HUES6 (cell line): Measurements from ENCODE around the gene PCGF2.

Source experiments
- H3K27ac ChIP-seq: 2 replicates; pipeline ENCODE4 v1.7.0; 2013; ENCODE audit warnings: low read depth, mild to moderate bottlenecking, low read length, inconsistent platforms
- H3K27me3 ChIP-seq: 2 replicates; pipeline ENCODE4 v1.6.1; 2013; ENCODE audit warnings: low read length; ENCODE audit not compliant: control insufficient read depth, insufficient read depth
- H3K36me3 ChIP-seq: 2 replicates; pipeline ENCODE4 v1.6.1; 2013; ENCODE audit warnings: low read length; ENCODE audit not compliant: control insufficient read depth, insufficient read depth
- H3K4me1 ChIP-seq: 2 replicates; pipeline ENCODE4 v1.6.1; 2013; ENCODE audit warnings: low read length; ENCODE audit not compliant: control insufficient read depth, insufficient read depth
- H3K4me3 ChIP-seq: 2 replicates; pipeline ENCODE4 v1.5.1; 2013; ENCODE audit warnings: low read depth, low read length
- H3K9ac ChIP-seq: one replicate; pipeline ENCODE4 v1.6.1; 2013; ENCODE audit warnings: mild to moderate bottlenecking, low read length
- H3K9me3 ChIP-seq: 2 replicates; pipeline ENCODE4 v1.6.1; 2013; ENCODE audit warnings: low read depth, low read length; ENCODE audit not compliant: control insufficient read depth, insufficient read depth

Gene PCGF2

GRCh38 chr17:38733982-38734973 lies 13.9 kb downstream of the PCGF2 start:
- Histone ChIP-seq H3K27me3 (peaks cover 3% of the 10 kb centered on the region; the same call in 1 of the 2 replicates), H3K36me3 (peaks cover 62% of the 10 kb centered on the region), H3K4me1 (peaks cover 18% of the 10 kb centered on the region), H3K27ac (no peak overlapping the region), H3K9ac (no peak overlapping the region), H3K9me3 (no peaks in the 10 kb centered on the region), H3K4me3 (no peak overlapping the region)

- Histone ChIP-seq H3K27me3 (peaks cover 7% of the 10 kb centered on the region; the same call in 1 of the 2 replicates), H3K27ac (no peak overlapping the region), H3K9me3 (no peaks in the 10 kb centered on the region), H3K9ac (no peak overlapping the region), H3K4me3 (no peak overlapping the region), H3K36me3 (peaks cover 54% of the 10 kb centered on the region), H3K4me1 (peaks cover 21% of the 10 kb centered on the region)
Measured at GRCh38 chr17:38733282-38733981, 14.7 kb downstream of the PCGF2 start.

- H3K27me3 ChIP-seq = peaks cover 7% of the 10 kb centered on the region; the same call in 1 of the 2 replicates
- peaks cover 48% of the 10 kb centered on the region for H3K36me3 ChIP-seq
- no peak overlapping the region for H3K27ac ChIP-seq
- no peaks in the 10 kb centered on the region for H3K9me3 ChIP-seq
- H3K4me3 ChIP-seq = no peak overlapping the region
- no peak overlapping the region for H3K9ac ChIP-seq
- peaks cover 24% of the 10 kb centered on the region for H3K4me1 ChIP-seq
Measured at GRCh38 chr17:38732376-38733281, 15.5 kb downstream of the PCGF2 start.

GRCh38 chr17:38731526-38732294 lies 16.4 kb downstream of the PCGF2 start:
- H3K4me1 ChIP-seq = peaks cover 24% of the 10 kb centered on the region
- H3K9me3 ChIP-seq = no peaks in the 10 kb centered on the region
- H3K27ac ChIP-seq = no peak overlapping the region
- H3K27me3 ChIP-seq = peaks cover 7% of the 10 kb centered on the region; the same call in 1 of the 2 replicates
- peak overlapping the region; percentile 91 for H3K4me3 ChIP-seq
- H3K36me3 ChIP-seq = peaks cover 39% of the 10 kb centered on the region
- peak overlapping the region; percentile 80 for H3K9ac ChIP-seq

- Histone ChIP-seq H3K4me1 (peaks cover 24% of the 10 kb centered on the region), H3K36me3 (peaks cover 33% of the 10 kb centered on the region), H3K27me3 (peaks cover 7% of the 10 kb centered on the region; the same call in 1 of the 2 replicates), H3K9ac (peak overlapping the region; percentile 80), H3K9me3 (no peaks in the 10 kb centered on the region), H3K4me3 (peak overlapping the region; percentile 91), H3K27ac (no peak overlapping the region; the same call in 1 of the 2 replicates)
Measured at GRCh38 chr17:38730526-38731379, 17.4 kb downstream of the PCGF2 start.

GRCh38 chr17:38729886-38730525 lies 18.1 kb downstream of the PCGF2 start, which contains the start of gene CISD3:
CISD3 (plus strand) TSS chr17:38730341; CDS start chr17:38730359, 18 bp downstream.
- Histone ChIP-seq H3K4me1 (peaks cover 24% of the 10 kb centered on the region), H3K27ac (no peak within 1 kb of the TSS; the same call in 1 of the 2 replicates), H3K27me3 (peaks cover 7% of the 10 kb centered on the region; the same call in 1 of the 2 replicates), H3K9me3 (no peaks in the 10 kb centered on the region), H3K9ac (peak within 1 kb of the TSS; percentile 80), H3K36me3 (peaks cover 27% of the 10 kb centered on the region), H3K4me3 (peak within 1 kb of the TSS; percentile 91)

GRCh38 chr17:38729368-38729885 lies 18.7 kb downstream of the PCGF2 start:
- peak overlapping the region; percentile 70 for H3K4me3 ChIP-seq
- peaks cover 24% of the 10 kb centered on the region for H3K4me1 ChIP-seq
- H3K9me3 ChIP-seq = no peaks in the 10 kb centered on the region
- peaks cover 7% of the 10 kb centered on the region; the same call in 1 of the 2 replicates for H3K27me3 ChIP-seq
- H3K27ac ChIP-seq = no peak overlapping the region
- H3K9ac ChIP-seq = peak overlapping the region; percentile 47
- H3K36me3 ChIP-seq = peaks cover 27% of the 10 kb centered on the region

GRCh38 chr17:38728290-38728831 lies 19.8 kb downstream of the PCGF2 start:
- Histone ChIP-seq H3K4me1 (peaks cover 24% of the 10 kb centered on the region), H3K9me3 (no peaks in the 10 kb centered on the region), H3K9ac (no peak overlapping the region), H3K36me3 (peaks cover 16% of the 10 kb centered on the region), H3K27ac (no peak overlapping the region), H3K27me3 (peaks cover 7% of the 10 kb centered on the region; the same call in 1 of the 2 replicates), H3K4me3 (no peak overlapping the region)
